Heart right ventricle (tissue), 16 donors: Measurements from ENCODE around the gene TMEM63B. TPM values are rescaled to one million over a fixed set of nuclear protein-coding genes. Genes with fewer than 3 reads are reported as not detected.

ENCODE experiments used
- ATAC-seq, 8 donors: fragments of 200-7000 bp; cut with Tn5 transposase; one replicate each; pipeline ENCODE4 v1.9.1; 2020; ENCODE audit warnings: mild to moderate bottlenecking in 8 of 8, moderate library complexity in 8 of 8, moderate number of reproducible peaks in 1 of 8
- DNase-seq, 2 donors: peaks; one replicate each; pipeline ENCODE4 v3.0.0-alpha.2; 2020
- H3K27ac ChIP-seq, 10 donors: fragments of 200-600 bp; sonication (generic) in 2 of 10; one replicate each; pipeline versions ENCODE4 v1.5.0 to v1.8.0; 2020 to 2022; ENCODE audit warnings: mild to moderate bottlenecking in 3 of 10
- H3K27me3 ChIP-seq, 7 donors: fragments of 200-600 bp; one replicate each; pipeline ENCODE4 v1.8.0; 2021 to 2022; ENCODE audit warnings: mild to moderate bottlenecking in 2 of 7
- H3K36me3 ChIP-seq, 9 donors: fragments of 200-600 bp; sonication (generic) in 1 of 9; one replicate each; pipeline versions ENCODE4 v1.5.0 to v1.8.0; 2020 to 2022; ENCODE audit warnings: mild to moderate bottlenecking in 2 of 9
- H3K4me1 ChIP-seq, 9 donors: fragments of 200-600 bp; sonication (generic) in 1 of 9; one replicate each; pipeline versions ENCODE4 v1.5.0 to v1.8.0; 2020 to 2022; ENCODE audit warnings: mild to moderate bottlenecking in 4 of 9
- H3K4me3 ChIP-seq, 10 donors: fragments of 200-600 bp; sonication (generic) in 2 of 10; one replicate each; pipeline versions ENCODE4 v1.5.0 to v1.8.0; 2020 to 2022; ENCODE audit warnings: mild to moderate bottlenecking in 7 of 10, moderate library complexity in 2 of 10
- H3K9me3 ChIP-seq, 11 donors: fragments of 200-600 bp in 10 of 11; sonication (generic) in 2 of 11; one replicate each; pipeline versions ENCODE4 v1.5.0 to v1.8.0; 2013 to 2022; ENCODE audit warnings: mild to moderate bottlenecking in 2 of 11, control low read depth in 1 of 11, moderate library complexity in 1 of 11
- WGBS, 2 donors: extraction: QIAGEN DNeasy Blood & Tissue Kit; methylation state at CpG; one replicate each; pipeline ENCODE4 v1.1.7; 2013; ENCODE audit warnings: inconsistent platforms in 1 of 2; 5-methylcytosine and 5-hydroxymethylcytosine counted together
- intact Hi-C, 10 donors: fragments of 100-400 bp; cut with DNase I; formaldehyde crosslinking; loops; one replicate each; pipeline versions ENCODE4 v1.11.1 to v1.14.2; 2022
- polyA plus RNA-seq, 2 donors: library from polyadenylated mRNA; stranded (reverse); fragments of 200-250 nt; gene quantifications; one replicate each; pipeline ENCODE4 v1.2.3, GENCODE V29; 2013
- total RNA-seq, 10 donors: library from RNA; stranded (reverse); fragmentation: NEBNext Ultra II Directional in 3 of 10; extraction: Animal tissue kit (Norgen Biotek cat#: 25700) in 3 of 10; gene quantifications; one replicate each; pipeline versions ENCODE4 v1.2.1 to v1.2.4, GENCODE V29; 2021 to 2023
- TF ChIP-seq, protein P1 (sequence below), 9 donors: fragments of 200-600 bp; sonication (generic) in 2 of 9; IDR thresholded peaks; one replicate each; pipeline versions ENCODE4 v1.5.0 to v1.8.0; 2021 to 2022; ENCODE audit warnings: antibody characterized with exemption in 9 of 9, mild to moderate bottlenecking in 5 of 9, moderate library complexity in 1 of 9
- donor health status: Arrhythmogenic right ventricular cardiomyopathy.
- donor health status: ischemic (EF 13 %, LVEDD 7.1; RV severe dilation, severe dysfunction).
- donor health status: healthy with polysubstance abuse.
- donor health status: DM: no; HTN: yes; CAD: no.
- donor health status: DM: no; HTN: no; CAD: no.
- donor health status: ischemic (EF 25% LVEDD 6.9; RV normal size, moderate dysfunction).
- donor health status: ischemic (EF 25% LVEDD 5.7; RV mildly dilated, moderate dysfunction).
- donor health status: healthy.
- donor health status: DM: yes; HTN: yes; CAD: no.
- donor health status: Ischemic cardiomyopathy.
- donor health status: ischemic (EF 35%, LVEDD 5.7; RV mildly dilated, moderate dysfunction).
- donor health status: nonischemic (EF 11% LVEDD 7.7; RV severe dilation, severe dysfunction).
- donor health status: DM: yes; HTN: yes; CAD: no.
- donor health status: PGD.
- donor health status: ischemic (EF 29% LVEDD 5.4; RV normal size, mild dysfunction).
- donor health status: nonischemic (EF 23%, LVEDD 6.1; RV moderate dilation, normal function).

Gene TMEM63B
- total and polyA plus RNA-seq, 12 donors: 20.3 to 67.1 (median 37.3) TPM

DNA sequence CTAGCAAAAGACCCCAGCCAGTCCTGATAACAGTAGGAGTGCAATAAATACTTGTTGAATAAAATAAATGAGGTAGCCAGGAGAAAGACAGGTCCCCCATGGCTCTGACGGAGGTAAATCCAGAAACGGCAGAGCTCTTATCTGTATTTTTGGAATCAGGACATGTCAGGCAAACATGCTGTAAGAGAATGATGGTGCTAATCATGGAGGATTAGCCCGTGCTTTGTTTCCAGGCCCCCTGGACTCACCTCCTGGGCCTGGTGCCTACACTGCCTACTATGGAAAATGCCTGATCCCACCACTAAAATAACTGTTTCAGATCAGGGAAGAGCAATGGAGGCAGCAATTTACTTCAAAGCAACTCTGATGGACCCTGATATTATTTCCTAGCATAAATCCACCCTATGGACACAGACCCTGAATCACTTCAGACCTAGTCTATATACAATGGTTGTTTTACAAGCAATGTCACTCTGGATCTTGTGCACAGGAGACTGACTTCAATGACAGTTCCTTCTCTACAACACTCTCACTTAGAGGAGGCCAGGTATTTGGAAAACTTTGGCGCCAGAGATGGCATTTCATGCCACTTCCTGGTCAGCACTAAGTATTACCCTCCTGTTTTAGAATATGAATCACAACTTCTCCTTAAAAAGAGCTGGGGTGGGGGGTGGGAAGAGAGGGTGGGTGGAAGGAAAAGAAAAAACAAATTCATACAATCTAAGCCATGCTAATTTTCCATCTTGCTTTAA is 6.5 kb upstream of the TMEM63B start:
- DNase-seq (no peak), ATAC-seq (peak in 4 of 8 donors; percentile 15 to 60 (median 46))
- H3K4me1 ChIP-seq: peaks cover 9 to 98% (median 77%) of the 10 kb centered on the region in 9 donors
- H3K9me3 ChIP-seq: no peaks in the 10 kb centered on the region
- H3K27ac ChIP-seq: peak overlapping the region in 4 of 10 donors; percentile 45 to 61 (median 48)
- intact Hi-C loops: no loop called here
- TF ChIP-seq, protein P1, sequence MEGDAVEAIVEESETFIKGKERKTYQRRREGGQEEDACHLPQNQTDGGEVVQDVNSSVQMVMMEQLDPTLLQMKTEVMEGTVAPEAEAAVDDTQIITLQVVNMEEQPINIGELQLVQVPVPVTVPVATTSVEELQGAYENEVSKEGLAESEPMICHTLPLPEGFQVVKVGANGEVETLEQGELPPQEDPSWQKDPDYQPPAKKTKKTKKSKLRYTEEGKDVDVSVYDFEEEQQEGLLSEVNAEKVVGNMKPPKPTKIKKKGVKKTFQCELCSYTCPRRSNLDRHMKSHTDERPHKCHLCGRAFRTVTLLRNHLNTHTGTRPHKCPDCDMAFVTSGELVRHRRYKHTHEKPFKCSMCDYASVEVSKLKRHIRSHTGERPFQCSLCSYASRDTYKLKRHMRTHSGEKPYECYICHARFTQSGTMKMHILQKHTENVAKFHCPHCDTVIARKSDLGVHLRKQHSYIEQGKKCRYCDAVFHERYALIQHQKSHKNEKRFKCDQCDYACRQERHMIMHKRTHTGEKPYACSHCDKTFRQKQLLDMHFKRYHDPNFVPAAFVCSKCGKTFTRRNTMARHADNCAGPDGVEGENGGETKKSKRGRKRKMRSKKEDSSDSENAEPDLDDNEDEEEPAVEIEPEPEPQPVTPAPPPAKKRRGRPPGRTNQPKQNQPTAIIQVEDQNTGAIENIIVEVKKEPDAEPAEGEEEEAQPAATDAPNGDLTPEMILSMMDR (IDR thresholded peaks at IDR 0.05): no peak
- WGBS, 2 donors: 51 to 59% methylated on average over 4 of the region's 4 CpGs
- H3K4me3 ChIP-seq: no peak overlapping the region
- H3K36me3 ChIP-seq: peaks cover 0 to 5% (median 0%) of the 10 kb centered on the region in 9 donors
- no peaks in the 10 kb centered on the region for H3K27me3 ChIP-seq

DNA sequence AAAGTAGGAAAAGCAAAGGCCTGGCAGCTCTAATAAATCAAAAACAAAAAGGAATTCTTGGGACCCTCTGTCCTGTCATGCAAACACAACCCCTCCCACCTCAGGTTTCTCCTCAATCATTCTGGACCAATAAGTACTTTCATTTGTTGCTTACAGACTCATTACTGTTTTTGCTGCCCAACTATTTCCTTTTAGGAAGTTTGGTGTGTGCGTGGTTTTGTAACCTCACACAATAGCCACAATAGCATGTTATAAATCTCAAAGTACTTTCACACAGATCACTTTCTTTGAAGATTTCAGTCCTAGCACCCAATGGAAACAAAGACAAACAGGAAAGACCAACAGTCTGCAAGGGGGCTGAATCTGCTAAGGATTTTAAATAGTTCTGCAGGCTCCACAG is 4.6 kb upstream of the TMEM63B start:
- intact Hi-C loops: no loop called here
- Histone ChIP-seq H3K4me1 (peaks cover 9 to 89% (median 67%) of the 10 kb centered on the region in 9 donors), H3K27me3 (no peaks in the 10 kb centered on the region), H3K27ac (peak overlapping the region in 8 of 10 donors; percentile 1 to 64 (median 36)), H3K36me3 (no peaks in the 10 kb centered on the region), H3K4me3 (peak overlapping the region in 2 of 10 donors; percentile 1 to 13), H3K9me3 (no peaks in the 10 kb centered on the region)
- TF ChIP-seq, protein P1 (IDR thresholded peaks at IDR 0.05): no peak
- WGBS, 2 donors: 60 to 75% methylated on average over 1 of the region's 1 CpG
- ATAC-seq: peak in 1 of 8 donors; percentile 11
- DNase-seq: no peak

DNA sequence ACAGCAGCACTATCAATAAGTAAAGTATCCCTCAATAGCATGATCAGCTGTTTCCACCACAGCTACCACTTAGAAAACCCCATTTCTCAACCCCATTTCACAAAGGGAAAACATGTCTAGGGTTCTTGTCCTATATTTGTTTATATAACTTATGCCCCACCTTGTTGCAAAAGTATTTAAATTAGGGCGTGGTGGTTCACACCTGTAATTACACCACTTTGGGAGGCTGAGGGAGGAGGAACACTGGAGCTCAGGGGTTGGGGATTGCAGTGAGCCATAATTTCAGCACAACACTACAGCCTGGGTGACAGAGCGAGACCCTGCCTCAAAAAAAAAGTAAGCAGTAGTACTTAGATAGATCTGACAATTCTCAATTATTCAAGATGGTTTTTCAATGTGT is 3.8 kb upstream of the TMEM63B start:
- Histone ChIP-seq H3K27me3 (no peaks in the 10 kb centered on the region), H3K27ac (peak overlapping the region in 7 of 10 donors; percentile 1 to 64 (median 41)), H3K9me3 (no peaks in the 10 kb centered on the region), H3K36me3 (no peaks in the 10 kb centered on the region), H3K4me1 (peaks cover 12 to 89% (median 70%) of the 10 kb centered on the region in 9 donors), H3K4me3 (no peak overlapping the region)
- TF ChIP-seq, protein P1 (IDR thresholded peaks at IDR 0.05): no peak
- ATAC-seq: no peak
- intact Hi-C loops: no loop called here
- DNase-seq: no peak
- WGBS, 2 donors: 89 to 92% methylated on average over 2 of the region's 2 CpGs

DNA sequence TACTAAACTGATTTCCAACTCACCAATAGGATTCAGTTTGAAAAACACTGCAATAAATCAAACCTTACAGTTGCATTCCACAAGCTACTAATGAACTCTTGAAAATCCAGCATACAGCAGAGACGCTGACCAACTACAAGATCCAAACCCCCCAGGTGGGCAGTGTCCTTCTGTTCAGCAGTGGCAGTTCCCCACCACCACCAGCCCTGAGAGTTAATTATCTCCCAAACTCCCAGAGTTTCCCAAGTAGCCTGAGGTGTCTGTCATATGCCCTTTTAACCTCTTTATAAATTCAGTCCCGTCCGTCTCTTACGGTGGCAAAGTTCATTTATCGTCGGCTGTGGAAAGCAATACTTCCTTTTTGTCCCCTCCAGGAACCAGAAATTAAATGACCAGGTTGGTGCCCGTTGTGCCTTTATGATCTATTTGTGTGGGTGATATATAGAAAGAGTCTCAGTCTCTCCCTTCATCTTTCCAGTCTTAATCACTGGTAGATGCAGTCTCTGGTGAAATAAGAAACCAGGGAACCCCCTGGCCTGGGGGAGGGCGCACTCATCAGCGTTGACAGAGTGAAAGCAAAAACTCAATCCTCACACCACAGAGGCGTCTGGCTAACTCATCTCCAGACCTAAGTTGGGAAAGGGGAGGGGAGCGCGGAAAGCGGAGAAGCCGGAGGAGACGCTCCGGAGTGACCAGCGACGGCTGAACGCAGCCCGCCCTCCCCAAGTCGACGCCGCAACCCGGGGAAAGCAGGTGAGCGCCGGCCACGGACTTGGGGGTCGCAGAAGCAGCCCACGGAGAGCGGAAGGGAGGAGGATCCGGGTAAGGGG is 819 bp upstream of the TMEM63B start:
- intact Hi-C loops: no loop called here
- H3K9me3 ChIP-seq: no peaks in the 10 kb centered on the region
- peak overlapping the region; percentile 20 to 97 (median 94) for H3K27ac ChIP-seq
- ATAC-seq (peak; percentile 36 to 61 (median 50)), DNase-seq (peak; percentile 43 to 50)
- H3K27me3 ChIP-seq: no peaks in the 10 kb centered on the region
- H3K36me3 ChIP-seq: no peaks in the 10 kb centered on the region
- H3K4me3 ChIP-seq: peak overlapping the region; percentile 89 to 100 (median 97)
- TF ChIP-seq, protein P1 (IDR thresholded peaks at IDR 0.05): no peak
- peaks cover 6 to 69% (median 56%) of the 10 kb centered on the region in 9 donors for H3K4me1 ChIP-seq
- WGBS, 2 donors: 1 to 2% methylated on average over 26 to 31 of the region's 31 CpGs
